Panc1 (cell line): Measurements from ENCODE around the gene MCM9. TPM values are rescaled to one million over a fixed set of nuclear protein-coding genes. Genes with fewer than 3 reads are reported as not detected.

Experiments
- ATAC-seq: fragments of 200-7000 bp; cut with Tn5 transposase; 2 replicates; pipeline ENCODE4 v1.9.1; 2020; ENCODE audit warnings: mild to moderate bottlenecking, moderate library complexity
- BruUV-seq: library from RNA; stranded (reverse); fragments of 400-500 nt; replicated peaks from 2 replicates; lab custom pipeline; 2021; lab: Mats Ljungman, UMichigan
- CTCF ChIA-PET: fragments of 300-600 bp; sonication (Branson Sonifier 250); formaldehyde crosslinking; loops from one replicate; lab custom pipeline; 2022; ENCODE audit warnings: antibody characterized with exemption; lab: Charles Lee
- POLR2A ChIA-PET: fragments of 300-600 bp; sonication (Branson Sonifier 250); formaldehyde crosslinking; loops from one replicate; lab custom pipeline; 2022; ENCODE audit warnings: antibody characterized with exemption; lab: Charles Lee
- DNase-seq: peaks from one replicate; pipeline ENCODE4 v3.0.0-alpha.2; 2010; ENCODE audit warnings: low read depth, low spot score
- H3K27ac ChIP-seq: 2 replicates; pipeline ENCODE4 v1.5.1; 2011; ENCODE audit warnings: mild to moderate bottlenecking, low read length, inconsistent platforms
- H3K27me3 ChIP-seq: fragments of 200-500 bp; sonication (Bioruptor generic); 2 replicates; pipeline ENCODE4 v1.6.0; 2014; ENCODE audit warnings: low read length, inconsistent platforms; ENCODE audit not compliant: control insufficient read depth, insufficient read depth
- H3K36me3 ChIP-seq: fragments of 200-500 bp; sonication (Bioruptor generic); 2 replicates; pipeline ENCODE4 v1.5.1; 2014; ENCODE audit warnings: inconsistent platforms, mild to moderate bottlenecking, low read length, moderate library complexity; ENCODE audit not compliant: control insufficient read depth, insufficient read depth
- H3K4me1 ChIP-seq: 2 replicates; pipeline ENCODE4 v1.5.1; 2011; ENCODE audit warnings: inconsistent platforms, mild to moderate bottlenecking, low read length, moderate library complexity; ENCODE audit not compliant: control insufficient read depth, insufficient read depth
- H3K4me3 ChIP-seq, 2 experiments: 2 replicates each; pipeline ENCODE4 v1.5.1; 2011 to 2012; ENCODE audit warnings: low read depth in 2 of 2, low read length in 2 of 2, mild to moderate bottlenecking in 2 of 2, inconsistent platforms in 1 of 2, moderate library complexity in 1 of 2
- H3K9me3 ChIP-seq: fragments of 200-500 bp; sonication (Bioruptor generic); 2 replicates; pipeline ENCODE4 v1.5.1; 2014; ENCODE audit warnings: low read depth, mild to moderate bottlenecking, inconsistent platforms, low read length, moderate library complexity; ENCODE audit not compliant: control insufficient read depth, insufficient read depth
- POLR2AphosphoS5 ChIP-seq: IDR thresholded peaks from 2 replicates; pipeline ENCODE4 v1.6.1; 2012; ENCODE audit warnings: mild to moderate bottlenecking, low read depth, low read length, moderate library complexity
- SIN3A ChIP-seq: IDR thresholded peaks from 2 replicates; pipeline ENCODE4 v1.6.1; 2012; ENCODE audit warnings: low read depth, mild to moderate bottlenecking, low read length, moderate library complexity, borderline replicate concordance; ENCODE audit not compliant: insufficient read depth
- TCF7L2 ChIP-seq: IDR thresholded peaks from 2 replicates; pipeline ENCODE4 v1.6.1; 2011; ENCODE audit warnings: mild to moderate bottlenecking, low read depth, low read length, inconsistent platforms
- in situ Hi-C: cut with HindIII; loops from 2 replicates; pipeline ENCODE4 v1.10.0; 2016; ENCODE audit warnings: low sequenced_read_pairs, low pct_unique_long_range_greater_than_20kb
- intact Hi-C: fragments of 100-400 bp; cut with micrococcal nuclease; formaldehyde crosslinking; loops from one replicate; pipeline ENCODE4 v1.10.0; 2022; ENCODE audit not compliant: unreplicated experiment
- total RNA-seq: library from RNA; stranded (reverse); gene quantifications from one replicate; pipeline ENCODE4 v1.2.1, GENCODE V29; 2021; ENCODE audit not compliant: unreplicated experiment
- TF ChIP-seq, protein P1 (sequence below): fragments of 450-650 bp; IDR thresholded peaks from 2 replicates; pipeline ENCODE4 v1.5.1; 2017; ENCODE audit warnings: mild to moderate bottlenecking
- TF ChIP-seq, protein P2 (sequence below), 2 experiments: IDR thresholded peaks; 2 replicates each; pipeline ENCODE4 v1.6.1; 2011 to 2012; ENCODE audit warnings: low read depth in 2 of 2, control low read depth in 1 of 2, low read length in 1 of 2, mild to moderate bottlenecking in 1 of 2, moderate library complexity in 1 of 2; ENCODE audit not compliant: insufficient read depth in 1 of 2

MCM9 gene
- total RNA-seq, 1 experiment from 2014 or later = 20.4 TPM

DNA sequence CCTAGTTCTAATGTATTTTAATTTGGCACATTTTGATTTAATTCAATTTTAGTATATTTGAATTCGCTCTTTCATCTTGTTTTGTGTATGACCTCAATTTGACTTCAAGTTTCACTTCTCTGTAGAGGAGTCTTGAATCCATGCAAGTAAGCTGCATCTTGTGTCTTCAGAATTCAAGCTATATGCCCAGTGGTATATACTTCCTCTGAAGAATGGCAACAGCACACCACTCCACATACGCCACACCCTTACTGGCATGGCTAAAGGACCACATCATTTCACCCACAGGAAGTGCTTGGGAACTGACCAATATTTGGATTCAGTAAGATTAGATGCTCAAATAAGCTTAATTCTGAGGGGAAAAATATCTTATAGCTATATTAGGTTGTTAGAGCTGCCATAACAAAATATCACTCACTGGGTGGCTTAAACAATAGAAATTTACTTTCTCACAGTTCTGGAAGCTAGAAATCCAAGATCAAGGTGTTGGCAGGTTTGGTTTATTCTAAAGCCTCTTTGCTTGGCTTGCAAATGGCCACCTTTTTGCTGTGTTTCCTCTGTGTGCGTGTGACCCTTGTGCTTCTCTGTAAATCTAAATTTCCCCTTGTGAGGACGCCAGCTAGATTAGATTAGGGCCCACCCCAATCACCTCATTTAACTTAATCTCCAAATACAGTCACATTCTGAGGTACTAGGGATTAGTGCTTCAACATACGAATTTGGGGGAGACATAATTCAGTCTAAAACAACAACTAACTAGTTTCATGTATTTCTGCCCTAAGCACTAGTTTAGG is 43.8 kb downstream of the MCM9 start:
- DNase-seq = no peak
- H3K36me3 ChIP-seq = peaks cover 8% of the 10 kb centered on the region; the same call in 1 of the 2 replicates
- no peak for TF ChIP-seq POLR2AphosphoS5
- TF ChIP-seq, protein P1, sequence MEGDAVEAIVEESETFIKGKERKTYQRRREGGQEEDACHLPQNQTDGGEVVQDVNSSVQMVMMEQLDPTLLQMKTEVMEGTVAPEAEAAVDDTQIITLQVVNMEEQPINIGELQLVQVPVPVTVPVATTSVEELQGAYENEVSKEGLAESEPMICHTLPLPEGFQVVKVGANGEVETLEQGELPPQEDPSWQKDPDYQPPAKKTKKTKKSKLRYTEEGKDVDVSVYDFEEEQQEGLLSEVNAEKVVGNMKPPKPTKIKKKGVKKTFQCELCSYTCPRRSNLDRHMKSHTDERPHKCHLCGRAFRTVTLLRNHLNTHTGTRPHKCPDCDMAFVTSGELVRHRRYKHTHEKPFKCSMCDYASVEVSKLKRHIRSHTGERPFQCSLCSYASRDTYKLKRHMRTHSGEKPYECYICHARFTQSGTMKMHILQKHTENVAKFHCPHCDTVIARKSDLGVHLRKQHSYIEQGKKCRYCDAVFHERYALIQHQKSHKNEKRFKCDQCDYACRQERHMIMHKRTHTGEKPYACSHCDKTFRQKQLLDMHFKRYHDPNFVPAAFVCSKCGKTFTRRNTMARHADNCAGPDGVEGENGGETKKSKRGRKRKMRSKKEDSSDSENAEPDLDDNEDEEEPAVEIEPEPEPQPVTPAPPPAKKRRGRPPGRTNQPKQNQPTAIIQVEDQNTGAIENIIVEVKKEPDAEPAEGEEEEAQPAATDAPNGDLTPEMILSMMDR = no peak
- TF ChIP-seq TCF7L2 = no peak
- no peak for TF ChIP-seq SIN3A
- TF ChIP-seq, protein P2, sequence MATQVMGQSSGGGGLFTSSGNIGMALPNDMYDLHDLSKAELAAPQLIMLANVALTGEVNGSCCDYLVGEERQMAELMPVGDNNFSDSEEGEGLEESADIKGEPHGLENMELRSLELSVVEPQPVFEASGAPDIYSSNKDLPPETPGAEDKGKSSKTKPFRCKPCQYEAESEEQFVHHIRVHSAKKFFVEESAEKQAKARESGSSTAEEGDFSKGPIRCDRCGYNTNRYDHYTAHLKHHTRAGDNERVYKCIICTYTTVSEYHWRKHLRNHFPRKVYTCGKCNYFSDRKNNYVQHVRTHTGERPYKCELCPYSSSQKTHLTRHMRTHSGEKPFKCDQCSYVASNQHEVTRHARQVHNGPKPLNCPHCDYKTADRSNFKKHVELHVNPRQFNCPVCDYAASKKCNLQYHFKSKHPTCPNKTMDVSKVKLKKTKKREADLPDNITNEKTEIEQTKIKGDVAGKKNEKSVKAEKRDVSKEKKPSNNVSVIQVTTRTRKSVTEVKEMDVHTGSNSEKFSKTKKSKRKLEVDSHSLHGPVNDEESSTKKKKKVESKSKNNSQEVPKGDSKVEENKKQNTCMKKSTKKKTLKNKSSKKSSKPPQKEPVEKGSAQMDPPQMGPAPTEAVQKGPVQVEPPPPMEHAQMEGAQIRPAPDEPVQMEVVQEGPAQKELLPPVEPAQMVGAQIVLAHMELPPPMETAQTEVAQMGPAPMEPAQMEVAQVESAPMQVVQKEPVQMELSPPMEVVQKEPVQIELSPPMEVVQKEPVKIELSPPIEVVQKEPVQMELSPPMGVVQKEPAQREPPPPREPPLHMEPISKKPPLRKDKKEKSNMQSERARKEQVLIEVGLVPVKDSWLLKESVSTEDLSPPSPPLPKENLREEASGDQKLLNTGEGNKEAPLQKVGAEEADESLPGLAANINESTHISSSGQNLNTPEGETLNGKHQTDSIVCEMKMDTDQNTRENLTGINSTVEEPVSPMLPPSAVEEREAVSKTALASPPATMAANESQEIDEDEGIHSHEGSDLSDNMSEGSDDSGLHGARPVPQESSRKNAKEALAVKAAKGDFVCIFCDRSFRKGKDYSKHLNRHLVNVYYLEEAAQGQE (IDR thresholded peaks at IDR 0.05; ENCODE audit: insufficient read depth in 1 of 2, low read depth in 2 of 2, low read length in 1 of 2) = no peak
- H3K27ac ChIP-seq = peak overlapping the region; percentile 52; the same call in 1 of the 2 replicates
- intact Hi-C loops = loop anchor here (5.0 kb wide), 1 partner anchor 221 kb away; no protein-coding TSS in a partner anchor
- no peaks in the 10 kb centered on the region for H3K27me3 ChIP-seq
- CTCF ChIA-PET = no interaction called here
- no TSS peak for BruUV-seq
- ATAC-seq = no peak
- no peak overlapping the region for H3K4me3 ChIP-seq
- in situ Hi-C loops = no loop called here
- no peaks in the 10 kb centered on the region for H3K9me3 ChIP-seq
- POLR2A ChIA-PET = no interaction called here
- H3K4me1 ChIP-seq = peaks cover 18% of the 10 kb centered on the region

- no peak for ATAC-seq
- Histone ChIP-seq H3K36me3 (peaks cover 1% of the 10 kb centered on the region; the same call in 1 of the 2 replicates), H3K27ac (no peak overlapping the region), H3K27me3 (no peaks in the 10 kb centered on the region), H3K9me3 (no peaks in the 10 kb centered on the region), H3K4me1 (peaks cover 15% of the 10 kb centered on the region), H3K4me3 (no peak overlapping the region)
- BruUV-seq = no TSS peak
- ChIA-PET POLR2A (interaction anchor here (0.6 kb wide), 1 partner anchor 141 kb away, joined by 4 read pairs; no protein-coding TSS in a partner anchor), CTCF (interaction anchor here (1.2 kb wide), 1 partner anchor 221 kb away, joined by 3 read pairs; no protein-coding TSS in a partner anchor)
- intact Hi-C loops (no loop called here), in situ Hi-C loops (no loop called here)
- TF ChIP-seq, protein P1 = no peak
- TF ChIP-seq SIN3A = no peak
- TF ChIP-seq TCF7L2 = no peak
- TF ChIP-seq, protein P2 (IDR thresholded peaks at IDR 0.05; ENCODE audit: insufficient read depth in 1 of 2, low read depth in 2 of 2, low read length in 1 of 2) = no peak
- TF ChIP-seq POLR2AphosphoS5 = no peak
- no peak for DNase-seq
These were observed 45.8 kb downstream of the MCM9 start for GRCh38 chr6:118889163-118889562.
